ENCODE data around the gene OR6K6.

Gene OR6K6

GRCh38 chr1:158798531-158798930, 44.0 kb downstream of the OR6K6 start:
- H3K4me3 ChIP-seq (ENCODE audit: control insufficient read depth, low read depth, low read length) = no peak overlapping the region
- TF ChIP-seq CTCF (conservative IDR thresholded peaks at IDR 0.05; ENCODE audit: control insufficient read depth, insufficient read depth, low read depth, low read length) = peak; percentile 6
- no peak for DNase-seq (ENCODE audit: low read depth)

DNA sequence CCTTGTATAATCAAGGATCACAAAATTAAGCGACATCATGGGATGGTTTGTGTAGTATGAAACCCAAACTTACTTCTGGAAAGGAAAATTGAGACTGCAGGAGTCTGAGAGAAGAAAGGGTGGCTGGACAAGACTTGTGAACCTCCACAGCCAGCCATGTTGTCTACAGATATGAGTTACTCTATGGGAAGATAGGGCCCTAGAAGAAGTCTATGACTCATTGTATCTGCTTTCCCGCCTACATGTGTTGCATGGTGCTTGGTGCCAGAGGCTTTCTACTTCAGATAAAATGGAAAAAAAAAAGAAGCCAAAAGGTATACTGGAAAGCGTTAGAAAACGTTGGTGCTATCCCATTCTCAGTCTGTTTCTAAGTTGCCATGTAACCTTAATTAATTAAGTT, 45.2 kb downstream of the OR6K6 start:
- no peak for DNase-seq (ENCODE audit: low read depth)
- no peak for TF ChIP-seq CTCF (conservative IDR thresholded peaks at IDR 0.05; ENCODE audit: control insufficient read depth, insufficient read depth, low read depth, low read length)
- no peak overlapping the region for H3K4me3 ChIP-seq (ENCODE audit: control insufficient read depth, low read depth, low read length)

DNA sequence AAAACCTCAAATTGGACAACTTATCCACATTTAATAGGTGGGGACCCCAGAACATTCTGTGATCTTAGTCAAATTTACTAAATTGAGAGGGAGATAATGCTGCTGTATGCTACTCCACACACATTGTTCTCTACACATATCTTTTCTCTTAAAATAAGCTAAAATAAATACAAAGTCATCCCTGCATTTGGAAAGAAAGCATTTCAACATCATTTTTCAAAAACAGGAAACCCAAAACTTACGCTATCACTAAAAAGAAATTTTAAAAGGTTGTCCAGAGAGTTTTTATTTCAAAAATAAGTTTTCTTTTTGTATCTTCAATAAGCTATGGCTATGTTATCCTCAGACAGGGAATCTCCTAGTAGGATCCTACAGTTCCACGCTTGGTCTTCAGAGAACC, 46.0 kb downstream of the OR6K6 start:
- H3K4me3 ChIP-seq (ENCODE audit: control insufficient read depth, low read depth, low read length) = no peak overlapping the region
- no peak for TF ChIP-seq CTCF (conservative IDR thresholded peaks at IDR 0.05; ENCODE audit: control insufficient read depth, insufficient read depth, low read depth, low read length)
- DNase-seq (ENCODE audit: low read depth) = no peak

GRCh38 chr1:158801396-158801795, 46.9 kb downstream of the OR6K6 start:
- DNase-seq (ENCODE audit: low read depth) = no peak
- no peak for TF ChIP-seq CTCF (conservative IDR thresholded peaks at IDR 0.05; ENCODE audit: control insufficient read depth, insufficient read depth, low read depth, low read length)
- no peak overlapping the region for H3K4me3 ChIP-seq (ENCODE audit: control insufficient read depth, low read depth, low read length)

GRCh38 chr1:158803678-158804077, 49.2 kb downstream of the OR6K6 start:
- no peak for DNase-seq (ENCODE audit: low read depth)
- no peak overlapping the region for H3K4me3 ChIP-seq (ENCODE audit: control insufficient read depth, low read depth, low read length)
- no peak for TF ChIP-seq CTCF (conservative IDR thresholded peaks at IDR 0.05; ENCODE audit: control insufficient read depth, insufficient read depth, low read depth, low read length)

Measured in fibroblast of mammary gland (primary cell).